Lower leg skin (tissue), 3 donors: Measurements from ENCODE around the gene PLCH2.

Experiments used
- POLR2A ChIP-seq, 2 donors: fragments of 450-650 bp; IDR thresholded peaks; one replicate each; pipeline ENCODE4 v1.6.1; 2016 to 2017; ENCODE audit warnings: antibody characterized with exemption in 2 of 2, mild to moderate bottlenecking in 1 of 2, moderate library complexity in 1 of 2
- TF ChIP-seq, protein P1 (sequence below), 3 donors: fragments of 450-650 bp; IDR thresholded peaks; one replicate each; pipeline ENCODE4 v1.5.1; 2016; ENCODE audit warnings: antibody characterized with exemption in 3 of 3, mild to moderate bottlenecking in 3 of 3, moderate library complexity in 2 of 3

DNA sequence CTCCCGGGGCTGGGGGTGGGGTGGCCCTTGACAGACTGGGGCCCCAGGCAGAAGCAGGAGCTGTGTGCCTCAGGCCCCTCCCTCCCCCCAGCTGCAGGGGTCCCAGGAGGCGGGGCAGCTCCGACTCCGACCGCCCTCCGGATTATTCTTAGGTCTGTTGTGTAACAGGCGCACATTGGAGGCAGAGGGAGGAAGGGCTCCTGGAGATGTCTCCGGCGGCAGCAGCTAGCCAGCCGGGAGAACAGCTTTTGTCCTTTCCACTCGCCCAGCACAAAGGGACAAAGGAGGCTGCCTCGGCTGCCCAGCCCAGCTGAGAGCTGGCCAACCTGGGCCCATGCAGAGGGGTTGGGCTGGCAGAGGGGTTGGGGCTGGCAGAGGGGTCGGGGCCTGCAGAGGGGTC lies 29.7 kb upstream of the PLCH2 start:
- TF ChIP-seq POLR2A (IDR thresholded peaks at IDR 0.05) = no peak
- TF ChIP-seq, protein P1, sequence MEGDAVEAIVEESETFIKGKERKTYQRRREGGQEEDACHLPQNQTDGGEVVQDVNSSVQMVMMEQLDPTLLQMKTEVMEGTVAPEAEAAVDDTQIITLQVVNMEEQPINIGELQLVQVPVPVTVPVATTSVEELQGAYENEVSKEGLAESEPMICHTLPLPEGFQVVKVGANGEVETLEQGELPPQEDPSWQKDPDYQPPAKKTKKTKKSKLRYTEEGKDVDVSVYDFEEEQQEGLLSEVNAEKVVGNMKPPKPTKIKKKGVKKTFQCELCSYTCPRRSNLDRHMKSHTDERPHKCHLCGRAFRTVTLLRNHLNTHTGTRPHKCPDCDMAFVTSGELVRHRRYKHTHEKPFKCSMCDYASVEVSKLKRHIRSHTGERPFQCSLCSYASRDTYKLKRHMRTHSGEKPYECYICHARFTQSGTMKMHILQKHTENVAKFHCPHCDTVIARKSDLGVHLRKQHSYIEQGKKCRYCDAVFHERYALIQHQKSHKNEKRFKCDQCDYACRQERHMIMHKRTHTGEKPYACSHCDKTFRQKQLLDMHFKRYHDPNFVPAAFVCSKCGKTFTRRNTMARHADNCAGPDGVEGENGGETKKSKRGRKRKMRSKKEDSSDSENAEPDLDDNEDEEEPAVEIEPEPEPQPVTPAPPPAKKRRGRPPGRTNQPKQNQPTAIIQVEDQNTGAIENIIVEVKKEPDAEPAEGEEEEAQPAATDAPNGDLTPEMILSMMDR (IDR thresholded peaks at IDR 0.05) = no peak
